GM21526 (cell line): ENCODE data around the gene SLC7A8.

Experiments used
- ATAC-seq: cut with Tn5 transposase; IDR thresholded peaks from one replicate; pipeline ENCODE4 v1.9.1; 2021; ENCODE audit warnings: moderate library complexity; ENCODE audit not compliant: unreplicated experiment, low FRiP score

Gene SLC7A8

DNA sequence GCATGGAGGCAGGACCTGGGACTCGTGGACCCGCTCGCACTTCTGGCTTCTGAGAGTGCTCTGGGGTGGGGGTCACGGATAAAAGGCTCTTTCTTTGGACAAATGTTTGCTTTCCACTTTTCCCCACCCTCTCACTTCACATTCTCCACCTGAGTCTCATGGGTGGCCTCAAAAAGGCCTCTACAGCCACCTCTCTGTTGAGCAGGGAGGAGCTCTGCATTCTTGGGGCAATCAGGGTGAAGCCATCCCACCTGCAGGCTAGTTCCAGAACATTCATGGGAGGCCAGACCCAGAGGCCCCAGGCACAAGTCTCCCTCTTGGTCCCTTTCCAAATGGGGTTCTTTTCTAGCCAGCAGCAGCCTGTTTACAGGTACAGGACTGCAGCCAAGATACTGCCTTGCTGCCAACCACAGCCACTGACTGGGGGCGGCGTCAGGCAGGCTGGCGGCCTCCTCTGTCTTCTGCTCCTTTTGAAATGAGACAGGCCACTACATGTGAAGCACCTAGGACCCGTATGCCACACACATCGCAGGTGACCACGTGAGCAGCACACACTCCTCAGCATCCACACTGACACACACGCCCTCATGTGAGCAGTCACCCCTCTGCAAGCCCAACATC, 46.2 kb downstream of the SLC7A8 start:
- ATAC-seq = no peak

DNA sequence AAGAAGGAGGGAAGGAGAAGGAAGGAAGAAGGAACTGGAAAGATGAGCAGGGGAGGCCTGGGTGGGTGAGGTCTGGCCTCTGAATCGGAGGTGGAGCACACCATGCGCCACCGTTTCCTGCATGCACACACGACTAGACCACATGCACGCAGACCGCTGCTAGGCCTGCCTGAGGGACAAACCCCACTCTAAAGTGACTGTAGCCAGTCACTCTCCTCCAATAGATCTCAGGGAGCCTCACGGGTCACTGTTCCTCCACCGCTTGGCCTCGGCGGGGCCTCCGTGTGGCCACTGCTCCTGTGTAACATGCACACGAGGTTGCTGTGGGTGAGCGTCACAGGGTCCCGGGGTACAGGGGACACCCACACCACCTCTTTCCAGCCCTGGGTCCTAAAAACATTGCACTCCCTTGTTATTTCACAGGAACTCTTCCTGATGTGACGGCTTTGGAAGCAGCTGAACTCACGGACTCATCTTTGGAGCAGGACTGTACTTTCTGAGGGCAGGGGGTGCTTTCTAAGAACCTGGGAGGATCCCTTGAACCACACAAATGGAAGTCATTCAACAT, 46.8 kb downstream of the SLC7A8 start:
- no peak for ATAC-seq

GRCh38 chr14:23132970-23133369, 50.5 kb downstream of the SLC7A8 start:
- no peak for ATAC-seq

GRCh38 chr14:23131482-23131881, 52.0 kb downstream of the SLC7A8 start:
- ATAC-seq = no peak

- ATAC-seq = no peak
Observed at GRCh38 chr14:23130871-23131270, 52.6 kb downstream of the SLC7A8 start.

DNA sequence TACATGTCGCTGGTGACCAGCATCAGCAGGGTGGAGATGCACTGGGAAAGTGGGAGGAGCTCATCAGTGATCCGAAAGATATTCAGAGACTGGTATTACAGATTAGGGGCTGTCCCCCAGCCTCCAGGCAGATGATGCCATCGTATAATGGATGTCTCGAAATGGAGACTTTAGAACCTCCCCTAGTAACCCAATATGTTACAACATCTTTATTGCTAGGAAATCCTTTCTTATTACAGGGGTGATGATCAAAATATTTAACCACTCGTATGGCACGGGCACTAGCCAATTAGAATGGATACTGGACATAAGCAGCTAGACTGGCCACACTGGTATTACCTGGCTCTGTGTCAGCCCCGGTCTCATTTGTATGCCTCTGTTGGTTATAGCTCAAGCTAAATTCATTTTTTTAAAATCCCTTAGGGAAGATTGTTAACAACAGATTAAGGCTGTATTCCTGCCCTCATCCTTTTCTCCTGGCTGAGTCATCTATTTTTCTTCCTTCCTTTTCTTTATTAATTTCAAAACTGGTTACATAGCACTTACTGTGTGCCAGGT, 53.6 kb downstream of the SLC7A8 start:
- no peak for ATAC-seq

- no peak for ATAC-seq
Observed at GRCh38 chr14:23128969-23129758, 54.3 kb downstream of the SLC7A8 start.

- ATAC-seq = no peak
Observed at GRCh38 chr14:23127861-23128260, 55.6 kb downstream of the SLC7A8 start.

- no peak for ATAC-seq
Observed at GRCh38 chr14:23126548-23127278, 56.7 kb downstream of the SLC7A8 start.

DNA sequence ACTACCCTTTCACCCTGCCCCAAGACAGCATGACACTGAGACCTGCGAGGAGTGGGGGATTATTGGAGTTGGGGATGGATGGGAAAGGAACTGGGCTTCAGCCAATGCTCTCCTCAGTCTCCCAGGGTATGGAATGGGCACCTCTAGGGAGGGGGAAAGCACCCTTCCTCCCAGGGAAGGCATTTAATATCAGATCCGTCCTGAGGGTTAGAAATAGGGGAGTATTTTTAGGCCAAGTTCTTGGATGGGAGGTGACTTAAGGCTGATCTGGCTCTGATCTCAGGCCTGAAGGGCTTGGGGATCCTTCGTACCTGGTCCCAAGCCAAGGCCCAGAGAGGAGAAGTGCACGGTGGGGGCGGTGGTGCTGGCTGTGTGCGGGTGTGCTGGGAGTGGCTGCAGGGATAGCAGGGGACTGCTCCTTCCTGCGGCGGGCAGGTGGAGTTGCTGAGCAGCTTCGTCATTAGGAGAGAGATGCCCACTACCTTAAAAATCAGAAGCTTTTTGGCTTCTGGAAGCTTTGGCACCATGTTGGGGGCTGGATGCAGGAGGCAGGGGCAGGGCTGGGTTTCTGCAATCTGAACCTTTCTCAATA, 57.4 kb downstream of the SLC7A8 start:
- no peak for ATAC-seq

- no peak for ATAC-seq
Observed at GRCh38 chr14:23125011-23125410, 58.4 kb downstream of the SLC7A8 start.

DNA sequence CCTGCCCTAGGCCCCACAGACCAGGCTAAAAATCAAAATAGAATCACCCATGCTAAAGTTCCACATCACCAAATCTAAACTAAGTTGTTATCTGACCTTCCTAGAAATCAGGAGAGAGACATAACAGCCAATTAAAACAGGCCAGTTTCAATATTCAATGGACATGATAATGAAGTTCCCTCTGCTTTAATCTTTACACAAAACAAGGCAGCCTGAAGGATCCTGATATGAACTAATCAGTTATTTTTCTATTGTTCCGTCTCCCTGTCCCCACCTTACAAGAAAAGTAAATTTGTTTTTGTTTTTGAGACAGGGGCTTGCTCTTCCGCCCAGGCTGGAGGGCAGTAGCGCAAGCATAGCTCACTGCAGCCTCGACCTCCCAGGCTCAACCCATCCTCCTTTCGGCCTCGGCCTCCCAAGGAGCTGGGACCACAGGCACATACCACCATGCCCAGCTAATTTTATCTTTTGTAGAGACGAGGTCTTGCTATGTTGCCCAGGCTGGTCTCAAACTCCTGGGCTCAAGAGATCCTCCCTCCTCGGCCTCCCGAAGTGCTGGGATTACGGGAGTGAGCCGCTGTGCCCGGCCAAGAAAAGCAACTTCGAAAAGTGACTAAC, 59.0 kb downstream of the SLC7A8 start:
- ATAC-seq = no peak

GRCh38 chr14:23123419-23123818, 60.0 kb downstream of the SLC7A8 start:
- no peak for ATAC-seq

GRCh38 chr14:23122086-23122485, 61.4 kb downstream of the SLC7A8 start:
- ATAC-seq = no peak

- ATAC-seq = no peak
Observed at GRCh38 chr14:23121361-23121771, 62.1 kb downstream of the SLC7A8 start.

- ATAC-seq = peak; percentile 72
Observed at GRCh38 chr14:23120541-23121251, 62.8 kb downstream of the SLC7A8 start.

GRCh38 chr14:23119363-23120327, 63.8 kb downstream of the SLC7A8 start:
- no peak for ATAC-seq
